Body of pancreas (tissue), 4 donors: ENCODE measurements around the gene GSTA4.

Source experiments
- CTCF ChIP-seq, 7 experiments: fragments of 450-650 bp in 4 of 7; fragments of 200-600 bp in 3 of 7; sonication (generic) in 3 of 7; IDR thresholded peaks; one replicate each; pipeline ENCODE4 v1.5.1; 2016 to 2019; ENCODE audit warnings: antibody characterized with exemption in 7 of 7
- POLR2A ChIP-seq, 3 donors: fragments of 450-650 bp; IDR thresholded peaks; one replicate each; pipeline ENCODE4 v1.6.1; 2016; ENCODE audit warnings: antibody characterized with exemption in 3 of 3, mild to moderate bottlenecking in 2 of 3

- TF ChIP-seq CTCF (IDR thresholded peaks at IDR 0.05) (no peak), POLR2A (IDR thresholded peaks at IDR 0.05) (no peak)
These were observed 28.2 kb upstream of the GSTA4 start for GRCh38 chr6:53023323-53023722.
